ENCODE measurements around the gene PDXK.

DNA sequence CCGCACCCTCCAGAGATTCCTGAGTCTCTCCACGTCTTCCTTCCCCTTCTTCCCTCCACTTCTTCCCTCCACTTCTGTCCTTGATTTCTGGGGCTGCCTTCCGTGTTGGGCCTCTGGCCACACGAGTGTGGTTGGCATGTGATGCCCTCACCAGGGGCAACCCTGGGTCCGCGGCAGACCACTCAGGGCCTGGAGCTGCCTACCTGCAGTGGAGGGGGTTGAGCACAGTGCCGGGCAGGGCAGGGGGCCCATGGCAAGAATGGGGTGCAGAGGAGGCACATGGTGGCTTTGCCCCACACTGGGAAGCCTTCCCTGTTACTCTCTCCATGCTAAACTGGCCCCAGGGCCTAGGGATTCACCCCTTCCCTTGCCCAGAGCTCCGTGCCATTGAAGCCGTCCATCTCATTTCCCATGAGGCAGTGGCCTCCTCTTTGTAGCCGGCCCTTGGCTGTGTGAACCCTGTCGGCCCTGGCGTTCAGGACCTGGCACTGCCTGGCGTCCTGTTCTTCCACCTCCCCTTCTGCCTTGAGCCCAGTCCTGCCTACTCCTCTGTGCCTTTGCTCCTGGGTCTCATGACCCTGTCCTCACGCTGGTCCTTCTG lies 83.9 kb downstream of the PDXK start:
- TF ChIP-seq, protein P1, sequence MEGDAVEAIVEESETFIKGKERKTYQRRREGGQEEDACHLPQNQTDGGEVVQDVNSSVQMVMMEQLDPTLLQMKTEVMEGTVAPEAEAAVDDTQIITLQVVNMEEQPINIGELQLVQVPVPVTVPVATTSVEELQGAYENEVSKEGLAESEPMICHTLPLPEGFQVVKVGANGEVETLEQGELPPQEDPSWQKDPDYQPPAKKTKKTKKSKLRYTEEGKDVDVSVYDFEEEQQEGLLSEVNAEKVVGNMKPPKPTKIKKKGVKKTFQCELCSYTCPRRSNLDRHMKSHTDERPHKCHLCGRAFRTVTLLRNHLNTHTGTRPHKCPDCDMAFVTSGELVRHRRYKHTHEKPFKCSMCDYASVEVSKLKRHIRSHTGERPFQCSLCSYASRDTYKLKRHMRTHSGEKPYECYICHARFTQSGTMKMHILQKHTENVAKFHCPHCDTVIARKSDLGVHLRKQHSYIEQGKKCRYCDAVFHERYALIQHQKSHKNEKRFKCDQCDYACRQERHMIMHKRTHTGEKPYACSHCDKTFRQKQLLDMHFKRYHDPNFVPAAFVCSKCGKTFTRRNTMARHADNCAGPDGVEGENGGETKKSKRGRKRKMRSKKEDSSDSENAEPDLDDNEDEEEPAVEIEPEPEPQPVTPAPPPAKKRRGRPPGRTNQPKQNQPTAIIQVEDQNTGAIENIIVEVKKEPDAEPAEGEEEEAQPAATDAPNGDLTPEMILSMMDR (IDR thresholded peaks at IDR 0.05): no peak
- TF ChIP-seq POLR2A (IDR thresholded peaks at IDR 0.05): no peak

All from breast epithelium (tissue), 3 donors.